ENCODE data around the gene KCNMA1. TPM values are rescaled to one million over a fixed set of nuclear protein-coding genes. Genes with fewer than 3 reads are reported as not detected.

KCNMA1 gene
- polyA plus RNA-seq, 1 experiment, result 21.4 TPM

GRCh38 chr10:76906256-76906655 lies 731.4 kb downstream of the KCNMA1 start:
- TF ChIP-seq CTCF (IDR thresholded peaks at IDR 0.05; ENCODE audit: insufficient read depth, low read depth, low read length), result no peak
- POLR2A ChIA-PET, result no interaction called here

GRCh38 chr10:76905251-76905650 lies 732.4 kb downstream of the KCNMA1 start:
- ChIA-PET CTCF (interaction anchor here (0.5 to 1.9 kb wide), 3 partner anchors 18 to 1638 kb away, joined by 3 to 4 read pairs (median 4); no protein-coding TSS in a partner anchor), POLR2A (no interaction called here)
- no peak for TF ChIP-seq CTCF (IDR thresholded peaks at IDR 0.05; ENCODE audit: insufficient read depth, low read depth, low read length)

More at GRCh38 chr10:76906256-76906655, 731.4 kb downstream of the KCNMA1 start:
- Histone ChIP-seq H3K4me3 (ENCODE audit: low read depth, low read length) (no peak overlapping the region), H3K36me3 (ENCODE audit: control insufficient read depth, insufficient read depth, low read length) (no peaks in the 10 kb centered on the region), H3K27me3 (ENCODE audit: control insufficient read depth, insufficient read depth, low read length) (no peaks in the 10 kb centered on the region)
- CTCF ChIA-PET, result interaction anchor here (1.5 to 1.9 kb wide), 2 partner anchors 17 to 79 kb away, joined by 4 read pairs; no protein-coding TSS in a partner anchor
- no peak for DNase-seq (ENCODE audit: low read depth)

GRCh38 chr10:76903387-76903945 lies 734.1 kb downstream of the KCNMA1 start:
- Histone ChIP-seq H3K36me3 (ENCODE audit: control insufficient read depth, insufficient read depth, low read length) (no peaks in the 10 kb centered on the region), H3K27me3 (ENCODE audit: control insufficient read depth, insufficient read depth, low read length) (no peaks in the 10 kb centered on the region), H3K4me3 (ENCODE audit: low read depth, low read length) (no peak overlapping the region)
- CTCF ChIA-PET, result no interaction called here
- TF ChIP-seq CTCF (IDR thresholded peaks at IDR 0.05; ENCODE audit: insufficient read depth, low read depth, low read length), result no peak
- POLR2A ChIA-PET, result no interaction called here
- no peak for DNase-seq (ENCODE audit: low read depth)

More at GRCh38 chr10:76905251-76905650, 732.4 kb downstream of the KCNMA1 start:
- no peaks in the 10 kb centered on the region for H3K36me3 ChIP-seq (ENCODE audit: control insufficient read depth, insufficient read depth, low read length)
- no peak for DNase-seq (ENCODE audit: low read depth)
- H3K27me3 ChIP-seq (ENCODE audit: control insufficient read depth, insufficient read depth, low read length), result no peaks in the 10 kb centered on the region
- H3K4me3 ChIP-seq (ENCODE audit: low read depth, low read length), result no peak overlapping the region

- H3K27me3 ChIP-seq (ENCODE audit: control insufficient read depth, insufficient read depth, low read length), result no peaks in the 10 kb centered on the region
- no peak overlapping the region for H3K4me3 ChIP-seq (ENCODE audit: low read depth, low read length)
- no peaks in the 10 kb centered on the region for H3K36me3 ChIP-seq (ENCODE audit: control insufficient read depth, insufficient read depth, low read length)
- POLR2A ChIA-PET, result no interaction called here
- peak; percentile 5; the same call in 1 of the 2 replicates for TF ChIP-seq CTCF (IDR thresholded peaks at IDR 0.05; ENCODE audit: insufficient read depth, low read depth, low read length)
- CTCF ChIA-PET, result no interaction called here
- DNase-seq (ENCODE audit: low read depth), result no peak
These were observed 734.7 kb downstream of the KCNMA1 start for GRCh38 chr10:76902949-76903348.

- Histone ChIP-seq H3K27me3 (ENCODE audit: control insufficient read depth, insufficient read depth, low read length) (no peaks in the 10 kb centered on the region), H3K4me3 (ENCODE audit: low read depth, low read length) (no peak overlapping the region), H3K36me3 (ENCODE audit: control insufficient read depth, insufficient read depth, low read length) (no peaks in the 10 kb centered on the region)
- CTCF ChIA-PET, result no interaction called here
- no peak for TF ChIP-seq CTCF (IDR thresholded peaks at IDR 0.05; ENCODE audit: insufficient read depth, low read depth, low read length)
- POLR2A ChIA-PET, result no interaction called here
- no peak for DNase-seq (ENCODE audit: low read depth)
These were observed 735.9 kb downstream of the KCNMA1 start for GRCh38 chr10:76901701-76902100.
